Body of pancreas (tissue), 4 donors: Measurements from ENCODE around the gene KRTCAP2. TPM values are rescaled to one million over a fixed set of nuclear protein-coding genes. Genes with fewer than 3 reads are reported as not detected.

Experiments used
- ATAC-seq: fragments of 150-250 bp; one replicate; pipeline ENCODE4 v1.9.1; 2016
- DNase-seq, 4 donors: peaks; one replicate each; pipeline ENCODE4 v3.0.0-alpha.2; 2019
- H3K27ac ChIP-seq, 4 donors: fragments of 200-600 bp; sonication (generic); 1 replicate in 3 of 4; 2 replicates in 1 of 4; pipeline versions ENCODE4 v1.5.1 to v1.6.1; 2016 to 2019; ENCODE audit warnings: mild to moderate bottlenecking in 1 of 4, mixed read lengths in 1 of 4, moderate library complexity in 1 of 4
- H3K27me3 ChIP-seq, 2 donors: fragments of 200-600 bp; sonication (generic); one replicate each; pipeline ENCODE4 v1.6.0; 2016; ENCODE audit warnings: mild to moderate bottlenecking in 1 of 2
- H3K36me3 ChIP-seq, 2 donors: fragments of 200-600 bp; sonication (generic); replicated peaks in 1 of 2; 2 replicates each; pipeline ENCODE4 v1.5.1; 2016; ENCODE audit warnings: low read depth in 2 of 2; ENCODE audit not compliant: insufficient read depth in 1 of 2
- H3K4me1 ChIP-seq: fragments of 200-600 bp; sonication (generic); one replicate; pipeline ENCODE4 v1.6.0; 2016
- H3K4me3 ChIP-seq, 2 donors: fragments of 200-600 bp; sonication (generic); 1 replicate in 1 of 2; 2 replicates in 1 of 2; pipeline ENCODE4 v1.5.1; 2016 to 2019
- H3K9me3 ChIP-seq, 3 donors: fragments of 200-600 bp; sonication (generic); 1 replicate in 2 of 3; 2 replicates in 1 of 3; pipeline ENCODE4 v1.5.1; 2016
- POLR2A ChIP-seq, 3 donors: fragments of 450-650 bp; IDR thresholded peaks; one replicate each; pipeline ENCODE4 v1.6.1; 2016; ENCODE audit warnings: antibody characterized with exemption in 3 of 3, mild to moderate bottlenecking in 2 of 3
- WGBS, 2 donors: methylation state at CpG; one replicate each; pipeline ENCODE4 v1.1.5; 2017; 5-methylcytosine and 5-hydroxymethylcytosine counted together
- intact Hi-C: fragments of 100-400 bp; cut with DNase I; formaldehyde crosslinking; loops from one replicate; pipeline ENCODE4 v1.15.1; 2023
- total RNA-seq, 2 donors: library from RNA; depleted of rRNA; stranded (reverse); fragments of >200 nt; gene quantifications; one replicate each; pipeline ENCODE4 v1.1.0, GENCODE V29; 2016
- TF ChIP-seq, protein P1 (sequence below), 7 experiments: fragments of 450-650 bp in 4 of 7; fragments of 200-600 bp in 3 of 7; sonication (generic) in 3 of 7; IDR thresholded peaks; one replicate each; pipeline ENCODE4 v1.5.1; 2016 to 2019; ENCODE audit warnings: antibody characterized with exemption in 7 of 7

KRTCAP2 gene
- total RNA-seq, 2 donors from 2014 or later = 46.4 to 71.5 TPM

DNA sequence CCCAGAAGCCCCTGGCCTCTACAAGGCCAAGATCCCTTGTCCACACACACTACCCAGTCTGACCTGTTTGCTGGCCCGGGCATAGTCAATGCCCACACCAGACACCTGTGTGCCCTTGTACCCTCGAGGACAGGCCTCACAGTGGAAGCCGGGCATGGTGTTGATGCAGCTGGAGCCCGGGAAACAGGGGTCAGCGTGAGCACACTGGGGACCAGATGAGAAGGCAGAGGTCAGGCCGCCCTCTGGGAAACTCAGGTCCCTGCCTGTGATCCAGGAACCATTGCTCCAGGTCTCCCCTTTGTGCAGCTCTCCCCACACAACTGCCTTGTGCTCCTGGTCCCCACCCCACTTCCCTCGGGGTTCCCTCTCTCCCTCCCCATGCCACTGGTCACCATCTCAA, 29.1 kb upstream of the KRTCAP2 start:
- Histone ChIP-seq H3K36me3 (no peaks in the 10 kb centered on the region), H3K27ac (no peak overlapping the region), H3K4me1 (peaks cover 18% of the 10 kb centered on the region), H3K9me3 (no peaks in the 10 kb centered on the region), H3K4me3 (no peak overlapping the region), H3K27me3 (no peaks in the 10 kb centered on the region)
- ATAC-seq (no peak), DNase-seq (no peak)
- WGBS, 2 donors = 92 to 97% methylated on average over 2 to 7 of the region's 7 CpGs
- intact Hi-C loops = no loop called here
- TF ChIP-seq POLR2A (IDR thresholded peaks at IDR 0.05) = no peak
- TF ChIP-seq, protein P1, sequence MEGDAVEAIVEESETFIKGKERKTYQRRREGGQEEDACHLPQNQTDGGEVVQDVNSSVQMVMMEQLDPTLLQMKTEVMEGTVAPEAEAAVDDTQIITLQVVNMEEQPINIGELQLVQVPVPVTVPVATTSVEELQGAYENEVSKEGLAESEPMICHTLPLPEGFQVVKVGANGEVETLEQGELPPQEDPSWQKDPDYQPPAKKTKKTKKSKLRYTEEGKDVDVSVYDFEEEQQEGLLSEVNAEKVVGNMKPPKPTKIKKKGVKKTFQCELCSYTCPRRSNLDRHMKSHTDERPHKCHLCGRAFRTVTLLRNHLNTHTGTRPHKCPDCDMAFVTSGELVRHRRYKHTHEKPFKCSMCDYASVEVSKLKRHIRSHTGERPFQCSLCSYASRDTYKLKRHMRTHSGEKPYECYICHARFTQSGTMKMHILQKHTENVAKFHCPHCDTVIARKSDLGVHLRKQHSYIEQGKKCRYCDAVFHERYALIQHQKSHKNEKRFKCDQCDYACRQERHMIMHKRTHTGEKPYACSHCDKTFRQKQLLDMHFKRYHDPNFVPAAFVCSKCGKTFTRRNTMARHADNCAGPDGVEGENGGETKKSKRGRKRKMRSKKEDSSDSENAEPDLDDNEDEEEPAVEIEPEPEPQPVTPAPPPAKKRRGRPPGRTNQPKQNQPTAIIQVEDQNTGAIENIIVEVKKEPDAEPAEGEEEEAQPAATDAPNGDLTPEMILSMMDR (IDR thresholded peaks at IDR 0.05) = no peak

DNA sequence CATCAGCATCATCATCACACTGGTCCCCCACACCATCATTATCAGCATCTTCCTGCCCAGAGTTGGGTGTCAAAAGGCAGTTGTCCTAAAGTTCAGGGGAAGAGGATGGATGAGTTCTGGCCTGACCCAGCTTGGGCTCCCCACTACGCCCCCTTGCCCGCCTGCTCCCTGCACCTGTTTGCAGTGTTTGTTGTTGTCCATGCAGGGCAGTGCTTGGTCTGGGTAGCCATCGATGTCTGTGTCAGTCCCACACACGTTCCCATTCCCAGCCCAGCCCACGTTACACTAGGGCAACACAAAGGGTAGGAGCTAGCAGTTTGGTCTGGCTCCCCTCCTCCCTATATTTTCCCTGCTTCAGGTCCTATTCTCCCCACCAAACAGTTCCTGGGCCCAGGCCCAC, 27.8 kb upstream of the KRTCAP2 start:
- intact Hi-C loops = no loop called here
- Histone ChIP-seq H3K27me3 (no peaks in the 10 kb centered on the region), H3K4me3 (no peak overlapping the region), H3K4me1 (peaks cover 25% of the 10 kb centered on the region), H3K36me3 (no peaks in the 10 kb centered on the region), H3K27ac (no peak overlapping the region), H3K9me3 (no peaks in the 10 kb centered on the region)
- no peak for TF ChIP-seq POLR2A (IDR thresholded peaks at IDR 0.05)
- TF ChIP-seq, protein P1 (IDR thresholded peaks at IDR 0.05) = no peak
- ATAC-seq (no peak), DNase-seq (no peak)
- WGBS, 2 donors = 83 to 87% methylated on average over 5 of the region's 5 CpGs

DNA sequence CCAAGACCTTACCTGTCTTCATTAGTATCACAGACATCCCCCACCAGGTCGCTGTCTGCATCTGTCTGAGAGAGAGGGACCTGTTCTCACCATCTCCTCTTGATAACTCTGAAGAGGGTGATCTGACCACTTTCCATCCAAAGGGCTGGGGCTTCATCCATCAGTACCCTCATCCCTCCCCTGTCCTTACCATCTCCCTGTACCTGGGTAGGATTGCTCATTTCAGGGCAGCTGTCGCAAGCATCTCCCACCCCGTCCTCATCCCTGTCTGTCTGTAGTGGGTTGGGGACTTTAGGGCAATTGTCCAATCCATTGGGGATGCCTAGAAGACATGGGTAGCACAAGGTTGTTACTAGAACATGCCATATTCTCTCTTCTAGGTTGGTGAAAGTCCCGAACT, 26.7 kb upstream of the KRTCAP2 start:
- Histone ChIP-seq H3K4me3 (no peak overlapping the region), H3K36me3 (no peaks in the 10 kb centered on the region), H3K9me3 (no peaks in the 10 kb centered on the region), H3K4me1 (peaks cover 32% of the 10 kb centered on the region), H3K27me3 (no peaks in the 10 kb centered on the region), H3K27ac (no peak overlapping the region)
- TF ChIP-seq POLR2A (IDR thresholded peaks at IDR 0.05) = no peak
- TF ChIP-seq, protein P1 (IDR thresholded peaks at IDR 0.05) = no peak
- intact Hi-C loops = no loop called here
- no peak for DNase-seq
- WGBS, 2 donors = 91 to 95% methylated on average over 4 of the region's 4 CpGs
- ATAC-seq = no peak

DNA sequence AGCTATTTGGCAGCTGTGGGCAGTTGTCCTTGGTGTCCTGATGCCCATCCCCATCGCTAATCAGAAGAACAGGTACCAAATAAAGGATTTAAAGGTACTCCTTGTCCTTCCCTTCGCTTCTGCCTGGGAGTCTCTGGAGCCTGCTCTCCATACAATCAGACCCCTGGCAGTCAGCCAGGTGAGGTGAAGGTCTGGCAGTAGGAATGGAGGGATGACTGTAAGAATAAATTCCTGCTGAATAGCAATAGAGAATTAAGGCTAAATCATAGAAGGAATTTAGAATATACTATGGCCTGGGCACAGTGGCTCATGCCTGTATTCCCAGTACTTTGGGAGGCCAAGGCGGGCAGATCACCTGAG, 25.4 kb upstream of the KRTCAP2 start:
- 94 to 96% methylated on average over 3 of the region's 3 CpGs for WGBS, 2 donors
- intact Hi-C loops = no loop called here

More for the DNA sequence above, 25.4 kb upstream of the KRTCAP2 start:
- DNase-seq = peak in 1 of 4 donors; percentile 27
- Histone ChIP-seq H3K27ac (no peak overlapping the region), H3K27me3 (no peaks in the 10 kb centered on the region), H3K9me3 (no peaks in the 10 kb centered on the region), H3K36me3 (no peaks in the 10 kb centered on the region), H3K4me1 (peaks cover 45% of the 10 kb centered on the region), H3K4me3 (no peak overlapping the region)
- TF ChIP-seq POLR2A (IDR thresholded peaks at IDR 0.05) = no peak
- TF ChIP-seq, protein P1 (IDR thresholded peaks at IDR 0.05) = no peak
- no peak for ATAC-seq
